HG03442 (cell line): ENCODE measurements around the gene ASB10.

Source experiments
- ATAC-seq: cut with Tn5 transposase; IDR thresholded peaks from one replicate; pipeline ENCODE4 v1.9.1; 2021; ENCODE audit warnings: mild to moderate bottlenecking, moderate library complexity; ENCODE audit not compliant: unreplicated experiment

The ASB10 gene, protein sequence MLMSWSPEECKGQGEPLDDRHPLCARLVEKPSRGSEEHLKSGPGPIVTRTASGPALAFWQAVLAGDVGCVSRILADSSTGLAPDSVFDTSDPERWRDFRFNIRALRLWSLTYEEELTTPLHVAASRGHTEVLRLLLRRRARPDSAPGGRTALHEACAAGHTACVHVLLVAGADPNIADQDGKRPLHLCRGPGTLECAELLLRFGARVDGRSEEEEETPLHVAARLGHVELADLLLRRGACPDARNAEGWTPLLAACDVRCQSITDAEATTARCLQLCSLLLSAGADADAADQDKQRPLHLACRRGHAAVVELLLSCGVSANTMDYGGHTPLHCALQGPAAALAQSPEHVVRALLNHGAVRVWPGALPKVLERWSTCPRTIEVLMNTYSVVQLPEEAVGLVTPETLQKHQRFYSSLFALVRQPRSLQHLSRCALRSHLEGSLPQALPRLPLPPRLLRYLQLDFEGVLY

DNA sequence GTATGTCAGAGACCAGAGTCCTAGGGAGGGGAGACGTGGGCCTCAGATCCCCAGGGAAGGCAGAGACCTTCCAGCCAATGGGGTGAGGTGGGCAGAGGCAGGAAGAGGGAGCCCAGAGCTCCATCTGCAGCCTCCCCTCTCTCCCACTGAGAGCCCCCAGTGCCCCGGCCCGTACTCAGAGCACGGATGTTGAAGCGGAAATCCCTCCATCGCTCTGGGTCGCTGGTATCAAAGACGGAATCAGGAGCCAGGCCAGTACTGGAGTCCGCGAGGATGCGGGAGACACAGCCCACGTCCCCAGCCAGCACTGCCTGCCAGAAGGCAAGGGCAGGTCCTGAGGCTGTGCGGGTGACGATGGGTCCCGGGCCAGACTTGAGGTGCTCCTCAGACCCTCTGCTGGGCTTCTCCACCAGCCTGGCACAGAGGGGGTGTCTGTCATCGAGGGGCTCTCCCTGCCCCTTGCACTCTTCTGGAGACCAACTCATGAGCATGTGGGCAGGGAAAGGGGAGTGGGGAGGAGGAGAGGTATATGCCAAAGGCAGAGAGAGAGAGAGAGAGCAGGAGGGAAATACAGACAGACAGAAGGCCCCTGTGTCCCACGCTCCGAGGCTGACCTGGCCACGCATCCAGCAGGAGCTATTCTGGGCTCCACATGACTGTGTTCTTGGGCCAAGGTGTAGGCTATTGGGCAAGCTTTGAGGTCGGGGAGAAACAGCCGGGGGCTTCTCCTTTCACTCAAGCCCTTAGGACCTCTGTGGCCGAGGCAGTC, at the start of gene ASB10:
ASB10 (minus strand) TSS at position 611 of the 769 bp plus-strand sequence; CDS start at position 491, 120 bp downstream.
- no peak for ATAC-seq

DNA sequence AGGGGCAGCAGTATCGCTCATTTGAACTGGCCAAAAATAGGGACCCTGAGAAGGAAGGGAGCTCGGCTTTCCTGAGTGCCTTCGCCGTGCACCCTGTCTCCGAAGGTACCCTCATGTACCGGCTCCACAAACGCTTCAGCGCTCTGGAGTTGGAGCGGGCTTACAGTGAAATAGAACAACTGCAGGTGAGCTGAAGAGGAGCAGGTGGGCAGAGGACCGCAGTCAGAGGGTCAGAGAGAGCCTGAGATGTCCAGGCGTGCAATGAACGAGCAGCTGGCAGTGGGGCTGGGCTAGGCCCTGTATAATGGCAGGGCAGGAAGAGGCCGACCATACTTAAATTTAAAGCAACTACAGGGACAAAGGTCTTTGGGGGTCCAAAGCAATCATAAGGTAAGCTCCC, 49.4 kb upstream of the ASB10 start:
- no peak for ATAC-seq

DNA sequence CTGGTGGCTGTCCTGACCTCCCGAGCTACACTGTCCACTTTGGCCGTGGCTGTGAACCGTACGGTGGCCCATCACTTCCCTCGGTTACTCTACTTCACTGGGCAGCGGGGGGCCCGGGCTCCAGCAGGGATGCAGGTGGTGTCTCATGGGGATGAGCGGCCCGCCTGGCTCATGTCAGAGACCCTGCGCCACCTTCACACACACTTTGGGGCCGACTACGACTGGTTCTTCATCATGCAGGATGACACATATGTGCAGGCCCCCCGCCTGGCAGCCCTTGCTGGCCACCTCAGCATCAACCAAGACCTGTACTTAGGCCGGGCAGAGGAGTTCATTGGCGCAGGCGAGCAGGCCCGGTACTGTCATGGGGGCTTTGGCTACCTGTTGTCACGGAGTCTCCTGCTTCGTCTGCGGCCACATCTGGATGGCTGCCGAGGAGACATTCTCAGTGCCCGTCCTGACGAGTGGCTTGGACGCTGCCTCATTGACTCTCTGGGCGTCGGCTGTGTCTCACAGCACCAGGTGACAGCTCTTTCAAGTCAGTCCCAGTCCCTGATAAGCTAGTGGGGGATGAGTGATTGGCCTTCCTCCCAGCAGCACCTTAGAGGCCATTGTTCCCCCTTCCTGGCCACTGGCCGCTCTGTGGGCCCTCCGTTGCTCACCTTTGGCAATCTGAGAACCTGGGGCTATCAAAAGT, 48.2 kb upstream of the ASB10 start:
- no peak for ATAC-seq

DNA sequence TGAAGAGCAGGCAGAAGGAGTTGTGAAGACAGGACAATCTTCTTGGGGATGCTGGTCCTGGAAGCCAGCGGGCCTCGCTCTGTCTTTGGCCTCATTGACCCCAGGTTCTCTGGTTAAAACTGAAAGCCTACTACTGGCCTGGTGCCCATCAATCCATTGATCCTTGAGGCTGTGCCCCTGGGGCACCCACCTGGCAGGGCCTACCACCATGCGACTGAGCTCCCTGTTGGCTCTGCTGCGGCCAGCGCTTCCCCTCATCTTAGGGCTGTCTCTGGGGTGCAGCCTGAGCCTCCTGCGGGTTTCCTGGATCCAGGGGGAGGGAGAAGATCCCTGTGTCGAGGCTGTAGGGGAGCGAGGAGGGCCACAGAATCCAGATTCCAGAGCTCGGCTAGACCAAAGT, 46.8 kb upstream of the ASB10 start:
- ATAC-seq, result no peak

DNA sequence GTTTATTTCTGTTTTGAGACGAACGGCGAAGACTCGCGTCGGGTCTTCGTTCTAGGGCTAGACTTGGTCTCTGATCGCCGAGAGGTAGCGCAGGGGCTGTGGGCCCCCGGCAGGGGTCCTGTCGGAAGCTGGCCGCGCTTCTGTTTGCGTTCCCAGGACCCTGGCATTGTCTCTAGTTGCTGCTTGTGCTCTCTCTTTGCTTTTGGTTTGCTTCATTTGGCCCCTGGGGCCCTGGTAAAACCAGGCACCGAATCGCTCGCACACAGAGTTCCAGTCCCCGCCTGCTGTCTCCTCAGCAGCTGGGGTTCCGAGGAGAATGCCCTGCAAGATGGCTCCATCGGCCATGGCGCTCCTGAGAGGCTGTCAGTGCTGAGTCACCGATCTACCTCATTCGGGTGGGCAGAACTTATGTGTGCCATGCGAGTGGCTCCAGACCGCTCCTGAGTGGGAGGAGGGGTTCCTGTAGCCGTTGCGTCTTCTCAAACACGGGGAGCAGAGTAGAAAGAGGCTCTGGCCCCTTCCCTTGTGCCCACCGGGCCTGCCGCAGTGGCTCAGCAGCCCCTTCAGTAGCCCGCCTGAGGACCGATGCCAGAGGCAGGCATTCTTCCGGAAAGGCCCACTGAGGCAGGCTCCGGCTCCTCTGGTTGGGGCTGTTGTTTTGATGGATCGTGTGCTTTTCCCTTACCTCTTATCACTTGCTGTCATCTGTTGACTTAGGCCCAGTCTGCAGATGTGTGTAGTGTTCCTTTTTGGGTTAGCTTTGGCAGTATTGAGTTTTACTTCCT, 46.1 kb upstream of the ASB10 start:
- ATAC-seq, result peak; percentile 31

DNA sequence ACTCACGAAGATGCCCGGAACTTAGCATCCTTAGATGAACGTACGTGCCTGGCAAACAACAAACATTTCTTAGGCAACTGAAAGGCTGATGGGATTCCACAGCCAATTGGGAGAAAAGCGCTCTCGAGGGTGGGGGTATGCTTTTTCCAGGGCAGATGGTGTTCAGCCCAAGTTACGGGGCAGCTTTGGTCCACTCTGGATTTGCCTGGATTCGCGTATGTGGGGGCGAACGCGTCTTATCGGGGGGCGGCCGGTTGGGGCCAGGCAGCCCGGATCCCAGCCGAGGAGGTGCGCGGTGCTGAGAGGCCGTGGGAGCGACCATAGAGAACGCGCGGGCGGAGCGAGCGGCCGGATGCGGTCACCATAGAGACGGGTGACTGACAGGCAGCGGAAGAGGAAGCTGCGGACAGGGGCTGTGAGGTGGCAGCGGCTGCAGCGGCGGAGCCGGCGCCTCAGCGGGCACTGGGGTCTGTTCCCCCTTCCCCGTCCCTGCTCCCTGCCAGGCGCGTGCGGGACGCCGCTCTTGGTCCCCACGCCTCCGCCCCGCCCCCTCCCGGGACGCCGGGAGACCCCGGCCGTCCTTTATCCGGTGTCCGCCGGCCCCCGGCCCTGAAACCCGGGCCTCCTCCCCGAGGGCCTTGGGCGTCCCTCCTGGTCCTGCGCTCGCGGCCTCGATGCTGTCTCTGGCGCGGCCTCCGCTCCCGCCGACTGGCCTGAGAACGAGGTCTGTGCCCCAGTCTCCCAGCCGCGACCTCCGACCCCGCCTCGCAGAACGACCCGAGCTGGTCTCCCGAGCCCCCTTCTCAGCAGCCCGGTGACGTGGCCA, 45.3 kb upstream of the ASB10 start, which contains the start of gene CHPF2:
CHPF2 (plus strand) TSS at position 393 of the 826 bp plus-strand sequence. CDS start 1,529 bp downstream, outside the sequence.
- ATAC-seq, result peak; percentile 96

DNA sequence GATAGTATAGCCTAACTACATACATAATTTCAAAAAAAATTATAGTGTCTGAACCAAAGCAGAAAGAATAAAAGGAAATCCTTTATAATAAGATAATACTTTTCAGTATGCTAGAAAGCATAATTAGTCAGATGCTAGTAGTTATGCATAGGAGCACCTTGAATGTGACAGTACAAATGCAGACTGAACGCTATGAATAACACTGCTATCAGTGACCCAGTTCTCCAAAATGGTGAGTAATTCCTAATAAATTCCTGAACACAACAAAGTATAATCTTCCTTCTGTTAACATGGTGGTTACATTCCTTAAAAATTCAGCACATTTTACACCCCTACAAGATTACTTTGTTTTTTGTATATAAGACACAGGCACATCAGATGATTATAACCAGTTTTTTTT, 44.0 kb upstream of the ASB10 start:
- no peak for ATAC-seq

DNA sequence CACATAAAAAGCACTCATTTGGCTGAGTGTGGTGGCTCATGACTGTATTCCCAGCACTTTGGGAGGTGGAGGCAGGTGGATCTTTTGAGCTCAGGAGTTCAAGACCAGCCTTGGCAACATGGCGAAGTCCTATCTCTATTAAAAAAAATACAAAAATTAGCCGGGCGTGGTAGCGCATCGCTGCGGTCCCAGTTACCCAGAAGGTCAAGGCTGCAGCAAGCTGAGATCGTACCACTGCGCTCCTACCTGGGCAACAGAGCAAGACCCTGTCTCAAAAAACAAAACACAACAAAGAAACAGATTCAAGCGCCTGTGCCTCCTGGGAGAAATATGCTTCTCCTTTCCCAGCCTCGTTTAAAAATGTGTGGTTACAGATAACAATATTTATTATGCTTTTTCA, 42.2 kb upstream of the ASB10 start:
- no peak for ATAC-seq

DNA sequence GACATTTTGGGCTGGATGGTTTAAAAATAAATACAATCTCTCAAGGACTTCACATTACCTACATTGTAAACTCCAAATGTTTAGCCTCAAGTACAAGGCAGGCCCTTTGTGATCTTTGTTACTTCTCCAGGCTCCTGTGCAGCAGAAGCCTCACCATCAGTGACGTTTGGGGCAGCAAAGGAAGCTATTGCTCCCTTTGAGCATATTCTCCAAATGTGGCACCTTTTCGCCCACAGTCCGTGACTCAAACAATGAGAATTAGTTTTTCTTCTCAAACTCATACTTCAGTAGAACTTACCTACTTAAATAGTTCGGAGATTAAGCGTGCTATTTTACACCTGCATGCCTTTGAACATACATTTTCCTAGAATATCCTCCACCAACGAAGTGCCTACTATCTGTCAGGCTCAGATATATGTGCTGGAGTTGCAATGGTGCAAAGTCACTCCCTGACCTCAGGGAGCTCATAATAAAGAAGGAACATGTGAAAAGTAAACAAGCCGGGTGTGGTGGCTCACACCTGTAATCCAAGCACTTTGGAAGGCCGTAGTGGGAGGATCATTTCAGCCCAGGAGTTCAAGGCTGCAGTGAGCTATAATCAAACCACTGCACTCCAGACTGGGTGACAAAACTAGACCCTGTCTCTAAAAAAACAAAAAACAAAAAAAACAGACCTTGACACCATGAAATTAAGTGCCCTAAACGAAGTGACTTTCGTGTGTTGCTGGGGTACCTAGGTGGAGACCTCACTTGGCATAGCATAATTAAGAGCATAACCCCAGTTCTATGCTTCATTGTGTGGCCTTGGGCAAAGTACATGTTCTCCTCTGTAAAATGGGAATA, 41.2 kb upstream of the ASB10 start:
- ATAC-seq, result no peak

DNA sequence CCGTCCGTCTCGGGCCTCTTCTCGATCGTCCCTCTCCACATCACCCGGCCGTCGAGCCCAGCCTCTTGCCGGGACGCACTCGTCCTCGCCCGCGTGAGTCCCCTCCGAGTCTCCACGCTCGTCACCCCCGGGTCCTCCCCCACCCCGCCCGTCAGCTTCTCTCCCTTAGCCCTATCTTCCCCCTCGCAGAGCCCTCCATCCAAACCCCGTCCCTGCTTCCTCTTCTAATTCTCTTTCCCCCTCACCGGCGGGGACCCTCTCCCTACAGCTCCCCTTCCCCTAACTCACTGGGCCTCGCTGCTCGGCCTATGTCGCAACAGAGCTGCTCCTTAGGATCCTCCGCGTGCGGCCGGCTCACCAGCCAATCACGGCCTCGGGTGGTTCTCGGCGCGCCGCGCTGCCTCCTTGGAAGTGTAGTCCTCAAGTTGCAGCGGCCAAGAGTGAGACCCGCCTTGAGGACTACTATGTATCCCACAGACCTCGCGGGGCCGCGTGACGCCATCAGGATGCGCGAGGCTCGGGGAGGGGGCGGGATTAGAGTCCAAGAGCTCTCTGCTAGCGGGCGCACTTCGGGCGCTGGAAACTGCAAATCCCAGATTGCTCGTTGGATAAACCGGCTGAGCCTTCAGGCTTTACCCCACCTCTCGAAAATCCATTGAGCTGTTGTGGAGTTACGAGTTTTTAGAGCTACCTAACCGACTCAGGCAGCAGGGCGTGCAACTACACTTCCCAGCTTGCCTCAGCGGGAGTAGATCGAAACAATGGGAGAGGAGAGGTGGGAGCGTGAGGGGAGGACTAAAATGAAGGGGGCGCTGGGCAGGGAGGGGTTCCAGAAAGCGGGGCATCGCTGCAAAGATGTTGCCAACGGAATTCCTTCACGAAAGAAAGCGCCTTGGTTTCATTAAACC, 40.1 kb upstream of the ASB10 start, which contains the start of gene ABCF2:
ABCF2 (minus strand) TSS at position 331 of the 908 bp plus-strand sequence. CDS start 747 bp downstream, outside the sequence.
- peak; percentile 99 for ATAC-seq

DNA sequence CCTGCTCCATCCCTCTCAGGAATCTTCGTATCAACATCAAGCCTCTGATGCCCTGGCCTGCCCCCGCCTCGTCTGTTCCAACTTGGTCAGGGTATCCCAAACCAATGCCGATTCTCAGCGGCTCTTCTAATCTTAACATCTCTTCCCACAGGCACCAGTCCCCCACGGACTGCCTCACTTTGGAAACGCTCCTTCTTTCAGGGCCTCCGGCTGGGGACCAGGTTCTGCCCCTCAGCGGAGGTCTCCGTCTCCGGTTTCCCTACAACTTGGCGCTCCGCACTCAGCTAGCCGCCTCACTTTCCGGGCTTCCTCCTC, 39.5 kb upstream of the ASB10 start:
- no peak for ATAC-seq

DNA sequence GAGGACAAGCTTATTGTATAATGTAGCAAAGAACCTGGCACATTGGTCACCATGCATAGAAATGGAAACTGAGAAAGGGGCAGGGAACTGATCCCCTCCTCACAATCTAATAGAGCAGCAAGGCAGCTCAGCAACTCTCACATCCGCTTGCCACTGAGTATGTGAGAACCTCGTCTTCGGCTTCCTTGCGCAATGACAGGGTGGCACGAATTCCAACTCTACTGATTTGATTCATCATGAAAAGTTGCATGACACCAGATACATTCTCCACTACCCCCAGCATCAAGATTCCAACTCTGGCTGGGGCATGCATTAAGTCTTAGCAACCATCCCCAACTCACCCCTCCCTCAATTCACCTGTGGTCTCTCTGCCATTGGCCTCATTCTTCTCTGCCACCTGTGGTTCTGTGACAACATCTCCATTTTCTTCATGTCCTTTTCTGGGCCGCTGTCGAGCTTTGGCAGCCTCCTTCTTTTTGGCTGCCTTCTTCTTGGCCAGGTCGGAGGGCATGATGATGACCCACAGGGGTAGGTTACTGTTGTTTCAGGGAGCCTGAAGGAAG, 39.0 kb upstream of the ASB10 start:
- no peak for ATAC-seq

DNA sequence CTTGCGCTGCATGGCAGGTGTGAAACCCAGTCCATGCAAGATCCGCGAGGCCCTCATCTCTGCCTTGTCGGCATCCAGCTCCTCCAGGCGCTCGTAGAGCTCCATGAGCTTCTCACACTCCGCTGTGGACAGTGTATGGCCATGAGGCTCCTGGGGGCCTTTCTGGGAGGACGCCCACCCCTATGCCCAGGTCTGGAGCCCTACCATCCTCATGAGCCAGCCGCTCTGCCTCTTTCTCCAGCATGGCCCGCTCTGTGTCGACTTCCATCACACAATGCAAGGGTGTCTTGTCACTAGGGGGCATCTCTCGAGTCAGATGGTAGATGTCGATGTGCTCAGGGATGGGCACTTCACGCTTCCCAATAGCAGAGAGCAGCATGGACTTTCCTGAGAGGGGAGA, 36.7 kb upstream of the ASB10 start:
- ATAC-seq, result no peak

DNA sequence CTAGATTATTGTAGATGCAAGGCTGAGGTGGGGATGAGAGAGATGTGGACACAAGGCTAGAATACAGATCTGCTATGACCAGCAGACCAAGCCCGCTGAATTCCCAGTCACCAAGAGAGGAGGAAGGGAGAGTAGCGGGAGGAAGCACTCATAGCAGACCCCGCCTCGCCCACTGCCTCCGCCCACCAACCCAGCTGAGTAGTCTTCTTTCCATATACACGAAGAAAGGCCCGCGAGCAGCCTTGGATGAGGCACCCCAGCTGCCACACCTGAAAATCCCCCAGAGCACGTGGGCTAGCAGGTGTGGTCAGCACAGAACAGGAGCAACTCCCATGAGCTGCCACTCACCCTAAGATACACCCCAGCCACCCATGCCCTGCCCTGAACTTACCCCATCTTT, 31.1 kb upstream of the ASB10 start:
- ATAC-seq, result no peak

DNA sequence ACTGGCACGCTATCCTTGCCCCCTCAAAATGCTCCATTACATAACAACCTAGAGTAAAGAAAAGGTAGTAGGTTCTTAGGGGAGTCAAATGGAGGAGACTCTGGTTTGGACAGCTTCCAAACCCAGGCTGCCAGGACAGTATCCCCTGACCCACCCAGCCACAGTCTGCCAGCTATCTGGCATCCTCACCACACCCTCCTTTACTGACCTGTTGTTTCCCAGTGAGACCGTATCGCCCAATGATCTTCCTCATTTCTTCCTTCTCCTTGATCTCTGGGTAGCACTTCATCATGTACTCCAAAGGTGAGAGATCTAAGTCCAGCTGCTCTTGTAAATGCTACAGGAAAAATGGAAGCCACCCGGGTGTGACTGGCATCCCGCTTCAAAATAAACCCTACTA, 28.3 kb upstream of the ASB10 start:
- ATAC-seq, result no peak

DNA sequence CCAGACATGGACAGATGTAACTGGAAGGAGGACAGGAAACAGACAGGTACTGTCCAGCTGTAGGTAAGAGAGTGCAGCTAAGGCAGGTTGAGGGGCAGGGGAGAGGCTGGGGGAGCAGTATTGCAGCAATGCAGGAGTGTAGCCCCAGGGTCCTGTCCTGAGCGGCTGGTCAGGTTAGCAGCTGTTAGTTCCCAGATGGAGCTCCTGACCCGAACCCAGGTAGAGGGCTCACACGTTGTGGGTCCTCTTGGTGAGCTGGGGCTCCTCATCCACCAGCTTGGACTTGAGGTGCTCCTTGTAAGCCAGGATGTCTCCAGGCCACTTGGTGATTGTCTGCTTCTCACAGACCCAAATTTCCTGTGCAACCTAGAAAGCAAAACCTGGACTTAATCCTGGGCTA, 26.8 kb upstream of the ASB10 start:
- no peak for ATAC-seq

DNA sequence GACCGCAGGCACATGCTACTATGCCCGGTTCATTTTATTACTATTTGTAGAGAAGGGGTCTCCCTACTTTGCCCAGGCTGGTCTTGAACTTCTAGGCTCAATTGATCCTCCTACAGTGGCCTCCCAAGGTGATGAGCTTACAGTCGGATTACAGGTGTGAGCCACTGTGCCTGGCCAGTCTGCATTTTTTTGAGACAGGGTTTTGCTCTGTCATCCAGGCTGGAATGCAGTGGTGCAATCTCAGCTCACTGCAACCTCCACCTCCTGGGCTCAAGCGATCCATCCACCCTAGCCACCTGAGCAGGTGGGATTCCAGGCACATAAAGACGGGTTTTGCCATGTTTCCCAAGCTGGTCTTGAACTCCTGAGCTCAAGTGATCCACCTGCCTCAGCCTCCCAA, 25.6 kb upstream of the ASB10 start:
- ATAC-seq, result no peak
